Aorta (tissue), 5 donors: ENCODE results near the gene TCP11. TPM values are rescaled to one million over a fixed set of nuclear protein-coding genes. Genes with fewer than 3 reads are reported as not detected.

Source experiments
- ATAC-seq: fragments of 200-7000 bp; cut with Tn5 transposase; one replicate; pipeline ENCODE4 v1.9.1; 2022; ENCODE audit warnings: moderate library complexity; ENCODE audit not compliant: low FRiP score
- DNase-seq, 2 donors: peaks; one replicate each; pipeline ENCODE4 v3.0.0-alpha.2; 2020
- H3K27ac ChIP-seq, 2 donors: one replicate each; pipeline ENCODE4 v1.5.1; 2013; ENCODE audit warnings: low read length in 2 of 2, mild to moderate bottlenecking in 2 of 2, moderate library complexity in 2 of 2, control low read depth in 1 of 2, inconsistent platforms in 1 of 2, low read depth in 1 of 2
- H3K27me3 ChIP-seq, 2 donors: one replicate each; pipeline ENCODE4 v1.6.1; 2013; ENCODE audit warnings: control low read depth in 1 of 2, low read length in 1 of 2, mild to moderate bottlenecking in 1 of 2, moderate library complexity in 1 of 2; ENCODE audit not compliant: insufficient read depth in 2 of 2, control insufficient read depth in 1 of 2
- H3K36me3 ChIP-seq, 2 donors: one replicate each; pipeline ENCODE4 v1.6.1; 2013; ENCODE audit warnings: control low read depth in 1 of 2, low read length in 1 of 2, mild to moderate bottlenecking in 1 of 2; ENCODE audit not compliant: insufficient read depth in 2 of 2, control insufficient read depth in 1 of 2
- H3K4me1 ChIP-seq, 2 donors: one replicate each; pipeline ENCODE4 v1.6.1; 2013; ENCODE audit warnings: low read length in 2 of 2, control low read depth in 1 of 2, mild to moderate bottlenecking in 1 of 2, moderate library complexity in 1 of 2; ENCODE audit not compliant: insufficient read depth in 2 of 2, control insufficient read depth in 1 of 2
- H3K4me3 ChIP-seq, 2 donors: one replicate each; pipeline ENCODE4 v1.5.1; 2013; ENCODE audit warnings: low read length in 2 of 2, control low read depth in 1 of 2, mild to moderate bottlenecking in 1 of 2
- H3K9me3 ChIP-seq: one replicate; pipeline ENCODE4 v1.6.1; 2013; ENCODE audit warnings: mild to moderate bottlenecking, low read length; ENCODE audit not compliant: control insufficient read depth
- WGBS, 2 donors: extraction: QIAGEN DNeasy Blood & Tissue Kit; methylation state at CpG; one replicate each; pipeline ENCODE4 v1.1.7; 2013; 5-methylcytosine and 5-hydroxymethylcytosine counted together
- intact Hi-C, 2 donors: fragments of 100-400 bp; cut with DNase I; formaldehyde crosslinking; loops; one replicate each; pipeline versions ENCODE4 v1.14.2 to v1.15.0; 2022
- polyA plus RNA-seq, 2 donors: library from polyadenylated mRNA; stranded (reverse); fragments of 200-250 nt; gene quantifications; one replicate each; pipeline ENCODE4 v1.2.3, GENCODE V29; 2013
- total RNA-seq, 2 donors: library from RNA; stranded (reverse); fragmentation: NEBNext Ultra II Directional; extraction: Animal tissue kit (Norgen Biotek cat#: 25700); gene quantifications; one replicate each; pipeline ENCODE4 v1.2.1, GENCODE V29; 2021
- donor health status: healthy with polysubstance abuse.
- donor health status: Bipolar disorder and iron deficiency.
- donor health status: DM: no; HTN: no; CAD: no.
- donor health status: DM: no; HTN: no; CAD: no.
- donor health status: DM: yes; HTN: yes; CAD: no.

The TCP11 gene
- total and polyA plus RNA-seq, 4 donors, result 0.36 TPM; not detected in 3

DNA sequence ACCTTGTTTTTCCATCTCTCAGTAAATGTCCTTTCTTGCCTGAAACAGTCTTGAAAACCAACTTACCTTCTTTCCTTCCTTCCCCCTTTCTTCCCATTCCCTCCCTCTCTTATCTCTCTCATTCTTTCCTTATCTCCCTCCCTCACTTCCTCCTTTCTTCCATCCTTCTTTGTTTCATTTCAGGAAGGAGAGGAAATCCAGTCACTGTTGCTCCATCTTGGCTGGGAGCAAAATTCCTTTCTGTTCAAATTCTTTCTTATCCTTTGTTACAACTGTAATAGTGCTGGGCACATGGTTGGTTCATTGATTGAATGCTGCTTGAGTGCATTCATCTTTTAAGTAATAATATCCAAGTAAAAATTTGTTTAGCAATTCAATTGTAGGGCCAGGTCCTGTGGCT, 17.4 kb upstream of the TCP11 start:
- DNase-seq, result no peak
- Histone ChIP-seq H3K27ac (no peak overlapping the region), H3K9me3 (no peaks in the 10 kb centered on the region), H3K4me1 (no peaks in the 10 kb centered on the region), H3K27me3 (no peaks in the 10 kb centered on the region), H3K4me3 (no peak overlapping the region), H3K36me3 (no peaks in the 10 kb centered on the region)
- no peak for ATAC-seq
- intact Hi-C loops, result no loop called here

DNA sequence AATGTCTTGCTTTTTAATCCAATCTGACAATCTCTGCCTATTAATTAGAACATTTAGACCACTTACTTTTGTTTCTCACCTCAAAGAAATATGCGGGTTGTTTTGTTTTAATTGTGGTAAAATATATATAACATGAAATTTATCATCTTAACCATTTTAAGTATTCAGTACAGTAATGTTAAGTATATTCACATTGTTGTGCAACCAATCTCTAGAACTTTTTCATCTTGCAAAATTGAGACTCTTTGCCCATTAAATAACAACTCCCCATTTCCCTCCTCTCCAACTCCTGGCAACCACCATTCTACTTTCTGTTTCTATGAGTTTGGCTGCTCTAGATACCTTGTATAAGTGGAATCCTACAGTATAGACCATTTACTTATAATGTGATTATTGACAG, 13.8 kb upstream of the TCP11 start:
- no peak for DNase-seq
- Histone ChIP-seq H3K4me1 (peaks cover 0 to 4% of the 10 kb centered on the region in 2 donors), H3K4me3 (no peak overlapping the region), H3K27ac (no peak overlapping the region), H3K9me3 (no peaks in the 10 kb centered on the region), H3K27me3 (no peaks in the 10 kb centered on the region), H3K36me3 (no peaks in the 10 kb centered on the region)
- ATAC-seq, result no peak
- intact Hi-C loops, result no loop called here
- 84 to 89% methylated on average over 1 of the region's 1 CpG for WGBS, 2 donors

DNA sequence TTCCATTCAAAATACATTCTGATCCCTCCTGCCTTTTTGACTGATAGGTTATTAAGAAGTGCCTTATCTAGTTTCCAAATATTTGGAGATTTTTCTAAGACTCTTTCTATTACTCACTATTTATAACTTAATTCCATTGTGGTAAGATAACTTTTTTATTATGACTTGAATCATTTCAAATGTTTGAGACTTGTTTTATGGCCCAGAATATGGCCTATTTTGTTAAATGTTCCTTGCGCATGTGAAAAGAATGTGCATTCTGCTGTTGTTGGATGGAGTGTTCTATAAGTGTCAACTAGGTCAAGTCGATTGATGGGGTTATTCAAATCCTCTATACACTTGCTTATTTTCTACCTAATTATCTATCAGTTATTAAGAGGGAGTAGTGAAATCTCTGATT, 13.1 kb upstream of the TCP11 start:
- Histone ChIP-seq H3K27me3 (no peaks in the 10 kb centered on the region), H3K9me3 (no peaks in the 10 kb centered on the region), H3K27ac (no peak overlapping the region), H3K4me1 (peaks cover 0 to 4% of the 10 kb centered on the region in 2 donors), H3K36me3 (no peaks in the 10 kb centered on the region), H3K4me3 (no peak overlapping the region)
- ATAC-seq (no peak), DNase-seq (no peak)
- 5 to 6% methylated on average over 2 of the region's 2 CpGs for WGBS, 2 donors
- intact Hi-C loops, result no loop called here

DNA sequence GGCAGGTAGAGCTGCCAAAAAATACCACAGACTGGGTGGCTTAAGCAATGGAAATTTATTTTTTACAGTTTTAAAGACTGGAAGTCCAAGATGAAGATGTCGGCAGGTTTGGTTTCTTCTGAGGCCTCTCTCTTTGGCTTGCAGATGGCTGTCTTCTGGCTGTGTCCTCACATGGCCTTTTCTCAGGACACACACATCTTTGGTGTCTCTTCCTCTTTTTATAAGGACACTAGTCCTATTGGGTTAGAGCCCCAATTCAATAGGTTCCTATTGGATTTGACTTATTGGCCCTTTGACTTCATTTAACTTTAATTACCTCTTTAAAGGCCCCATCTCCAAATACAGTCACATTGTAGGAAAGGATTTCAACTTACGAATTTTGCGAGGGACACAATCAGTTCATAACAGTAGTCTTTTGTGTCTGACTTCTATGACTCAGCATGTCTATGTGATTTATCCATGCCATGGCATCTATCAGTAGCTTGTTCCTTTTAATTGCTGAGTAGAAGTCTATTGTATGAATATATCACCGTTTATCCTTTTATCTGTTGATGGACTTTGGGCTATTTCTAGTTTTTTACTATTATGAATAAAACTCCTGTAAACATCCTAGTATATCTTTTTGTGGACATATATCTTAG, 11.0 kb upstream of the TCP11 start:
- WGBS, 2 donors, result 45% methylated on average over 4 of the region's 4 CpGs
- H3K27me3 ChIP-seq, result no peaks in the 10 kb centered on the region

DNA sequence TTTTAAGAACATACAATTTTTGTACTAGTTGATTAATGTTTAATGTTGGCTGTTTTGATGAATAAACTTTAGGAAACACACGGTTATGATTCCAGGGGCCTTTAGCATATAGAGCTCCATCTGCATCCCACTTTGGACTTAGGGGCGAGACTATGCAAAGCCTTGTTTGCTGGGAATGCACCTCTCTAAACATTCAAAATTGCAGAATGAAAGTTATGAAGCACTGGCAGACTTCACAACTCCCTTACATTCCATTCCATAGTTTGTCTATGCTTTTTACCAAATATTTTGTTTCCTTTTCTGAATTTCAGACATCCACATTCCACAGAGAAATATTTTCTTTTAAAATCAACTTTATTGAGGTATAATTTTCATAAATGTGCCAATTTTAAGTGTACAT, 10.3 kb upstream of the TCP11 start:
- no peak overlapping the region for H3K4me3 ChIP-seq
- H3K27me3 ChIP-seq, result no peaks in the 10 kb centered on the region
- 18 to 47% methylated on average over 2 of the region's 2 CpGs for WGBS, 2 donors
- H3K9me3 ChIP-seq, result no peaks in the 10 kb centered on the region
- intact Hi-C loops, result no loop called here
- no peak for DNase-seq
- peak overlapping the region in 1 of 2 donors; percentile 49 for H3K27ac ChIP-seq
- H3K4me1 ChIP-seq, result peaks cover 7 to 15% of the 10 kb centered on the region in 2 donors
- no peak for ATAC-seq
- H3K36me3 ChIP-seq, result no peaks in the 10 kb centered on the region

More for the DNA sequence above, 11.0 kb upstream of the TCP11 start:
- DNase-seq, result no peak
- no peaks in the 10 kb centered on the region for H3K9me3 ChIP-seq
- H3K36me3 ChIP-seq, result no peaks in the 10 kb centered on the region
- H3K27ac ChIP-seq, result peak overlapping the region in 1 of 2 donors; percentile 49
- intact Hi-C loops, result no loop called here
- H3K4me3 ChIP-seq, result no peak overlapping the region
- peaks cover 7 to 9% of the 10 kb centered on the region in 2 donors for H3K4me1 ChIP-seq
- no peak for ATAC-seq

DNA sequence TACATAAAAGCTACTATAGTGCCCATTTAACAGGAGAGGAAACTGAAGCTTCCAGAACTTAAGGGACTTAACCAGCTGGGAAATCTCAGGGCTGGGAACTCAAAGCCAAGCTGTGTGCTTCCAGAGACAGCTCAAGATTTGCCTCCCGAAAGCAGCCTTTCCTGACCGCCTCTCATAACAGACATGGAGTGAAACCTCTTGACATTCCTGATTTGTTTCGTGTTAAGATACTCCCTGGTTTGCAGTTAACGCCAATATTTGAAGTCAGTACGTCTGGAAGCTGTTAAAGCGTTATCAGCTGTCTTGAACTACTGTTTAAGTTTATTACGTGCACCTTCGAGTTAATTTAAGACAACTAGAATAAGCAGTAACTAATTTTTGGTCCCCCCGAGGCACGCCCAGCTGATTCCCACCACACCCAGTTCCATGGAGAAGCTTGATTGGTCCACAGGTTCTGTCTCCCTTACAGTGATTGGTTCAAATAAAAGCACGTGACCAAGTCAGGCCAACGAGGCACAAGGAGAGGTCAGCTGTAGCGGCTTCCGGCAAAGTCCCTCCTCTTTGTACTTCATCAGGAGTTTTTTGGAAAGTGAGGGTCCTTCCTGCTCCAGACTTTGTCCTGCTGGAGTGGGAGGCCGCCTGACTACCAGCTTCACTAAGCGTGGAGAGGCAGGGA, 8.9 kb upstream of the TCP11 start:
- intact Hi-C loops, result loop anchor here (5.0 kb wide), 1 partner anchor 37 kb away; no protein-coding TSS in a partner anchor
- ATAC-seq, result no peak
- WGBS, 2 donors, result 87% methylated on average over 16 of the region's 16 CpGs

DNA sequence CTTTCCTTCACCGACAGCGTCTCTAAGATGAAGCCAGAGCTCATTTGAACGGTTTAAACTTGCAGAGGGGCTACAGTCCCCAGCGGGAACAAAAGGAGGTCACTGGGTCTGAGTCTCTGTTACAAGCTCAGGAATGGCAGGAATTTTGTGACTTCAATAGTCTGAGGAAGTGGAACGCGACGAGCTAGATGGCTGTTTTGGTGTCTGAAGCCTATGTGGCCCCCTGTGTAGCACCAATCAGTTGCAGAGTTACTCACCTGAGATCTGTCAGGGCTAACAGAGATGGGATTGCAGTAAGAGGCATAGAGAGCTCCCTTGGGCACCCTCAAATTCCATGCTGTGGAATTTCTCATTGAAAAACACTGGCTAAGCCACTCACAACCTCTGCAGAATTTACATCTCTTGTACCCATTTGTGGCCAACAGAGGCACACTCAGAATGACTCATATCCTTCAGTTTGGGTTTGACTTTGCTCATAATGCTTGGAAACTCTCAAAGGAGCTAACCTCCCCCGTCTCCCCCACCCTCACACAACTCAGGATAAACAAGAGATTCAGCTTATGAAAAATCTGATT, 7.1 kb upstream of the TCP11 start:
- no peaks in the 10 kb centered on the region for H3K9me3 ChIP-seq
- ATAC-seq, result peak; percentile 42
- peaks cover 7 to 15% of the 10 kb centered on the region in 2 donors for H3K4me1 ChIP-seq
- H3K27ac ChIP-seq, result peak overlapping the region in 1 of 2 donors; percentile 42
- WGBS, 2 donors, result 4 to 5% methylated on average over 8 of the region's 8 CpGs
- DNase-seq, result no peak
- H3K36me3 ChIP-seq, result no peaks in the 10 kb centered on the region
- H3K4me3 ChIP-seq, result no peak overlapping the region
- intact Hi-C loops, result loop anchor here (5.0 kb wide), 1 partner anchor 39 kb away; no protein-coding TSS in a partner anchor
- no peaks in the 10 kb centered on the region for H3K27me3 ChIP-seq

More for the DNA sequence above, 8.9 kb upstream of the TCP11 start:
- Histone ChIP-seq H3K27ac (peak overlapping the region in 1 of 2 donors; percentile 2), H3K4me1 (peaks cover 7 to 15% of the 10 kb centered on the region in 2 donors), H3K9me3 (no peaks in the 10 kb centered on the region), H3K4me3 (no peak overlapping the region), H3K27me3 (no peaks in the 10 kb centered on the region), H3K36me3 (no peaks in the 10 kb centered on the region)
- no peak for DNase-seq

DNA sequence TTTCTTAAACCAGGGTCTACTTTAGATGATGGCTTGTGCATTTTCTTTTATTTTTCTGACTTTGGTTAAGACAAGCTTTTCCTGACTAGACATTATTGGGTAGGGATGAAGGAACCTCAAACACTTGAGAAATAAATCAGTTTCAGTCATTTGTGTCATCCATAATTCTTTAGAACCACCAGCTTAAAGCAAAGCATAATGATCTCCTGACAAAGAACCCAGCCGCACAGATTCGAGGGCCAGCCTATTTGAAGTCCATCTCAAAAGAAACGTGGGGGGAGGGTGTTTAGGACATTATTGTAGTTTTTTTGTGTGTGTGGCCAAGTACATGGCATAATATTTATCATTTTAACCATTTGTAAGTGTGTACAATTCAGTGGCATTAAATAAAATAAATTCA, 6.3 kb upstream of the TCP11 start:
- no peaks in the 10 kb centered on the region for H3K36me3 ChIP-seq
- no peaks in the 10 kb centered on the region for H3K27me3 ChIP-seq
- 61 to 70% methylated on average over 3 of the region's 3 CpGs for WGBS, 2 donors
- no peak overlapping the region for H3K4me3 ChIP-seq
- no peak for DNase-seq
- H3K9me3 ChIP-seq, result no peaks in the 10 kb centered on the region
- no peak for ATAC-seq
- peaks cover 7 to 15% of the 10 kb centered on the region in 2 donors for H3K4me1 ChIP-seq
- H3K27ac ChIP-seq, result no peak overlapping the region
- intact Hi-C loops, result loop anchor here (1.0 to 5.0 kb wide), 3 partner anchors 40 to 59 kb away; no protein-coding TSS in a partner anchor
